ENCODE results near the gene PLXNA2.

DNA sequence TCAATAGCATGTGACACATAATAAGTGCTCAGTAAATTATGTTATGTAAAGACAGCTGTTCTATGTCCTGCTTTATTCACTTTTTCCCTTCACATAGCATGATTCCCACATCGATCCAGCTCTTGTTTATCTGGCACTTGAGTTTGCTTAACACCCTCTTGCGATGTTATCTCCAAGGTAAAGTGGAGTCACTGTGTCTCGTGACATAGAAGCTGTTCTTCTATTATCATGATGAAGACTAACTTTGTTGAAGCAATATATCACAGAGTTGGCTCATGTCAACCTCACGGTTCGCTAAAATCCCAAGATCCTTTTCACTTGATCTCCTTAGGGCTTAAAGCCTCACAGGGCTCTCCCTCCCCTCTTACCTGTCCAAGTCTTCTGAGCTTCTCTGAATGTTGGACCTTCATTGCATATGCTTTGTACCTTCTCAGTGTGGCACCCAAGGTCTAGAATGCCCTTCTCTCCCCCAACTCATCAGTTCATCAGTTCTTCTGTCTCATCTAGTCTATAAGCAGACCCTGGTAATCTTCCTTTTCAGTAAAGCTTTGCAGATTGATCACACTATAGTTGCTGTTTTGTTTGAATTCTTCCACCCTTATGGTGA lies 38.0 kb downstream of the PLXNA2 start:
- TF ChIP-seq, protein P1, sequence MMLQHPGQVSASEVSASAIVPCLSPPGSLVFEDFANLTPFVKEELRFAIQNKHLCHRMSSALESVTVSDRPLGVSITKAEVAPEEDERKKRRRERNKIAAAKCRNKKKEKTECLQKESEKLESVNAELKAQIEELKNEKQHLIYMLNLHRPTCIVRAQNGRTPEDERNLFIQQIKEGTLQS (IDR thresholded peaks at IDR 0.05): no peak
- no peak for TF ChIP-seq POLR2AphosphoS5 (IDR thresholded peaks at IDR 0.05; ENCODE audit: low read depth, low read length)
- TF ChIP-seq, protein P2, sequence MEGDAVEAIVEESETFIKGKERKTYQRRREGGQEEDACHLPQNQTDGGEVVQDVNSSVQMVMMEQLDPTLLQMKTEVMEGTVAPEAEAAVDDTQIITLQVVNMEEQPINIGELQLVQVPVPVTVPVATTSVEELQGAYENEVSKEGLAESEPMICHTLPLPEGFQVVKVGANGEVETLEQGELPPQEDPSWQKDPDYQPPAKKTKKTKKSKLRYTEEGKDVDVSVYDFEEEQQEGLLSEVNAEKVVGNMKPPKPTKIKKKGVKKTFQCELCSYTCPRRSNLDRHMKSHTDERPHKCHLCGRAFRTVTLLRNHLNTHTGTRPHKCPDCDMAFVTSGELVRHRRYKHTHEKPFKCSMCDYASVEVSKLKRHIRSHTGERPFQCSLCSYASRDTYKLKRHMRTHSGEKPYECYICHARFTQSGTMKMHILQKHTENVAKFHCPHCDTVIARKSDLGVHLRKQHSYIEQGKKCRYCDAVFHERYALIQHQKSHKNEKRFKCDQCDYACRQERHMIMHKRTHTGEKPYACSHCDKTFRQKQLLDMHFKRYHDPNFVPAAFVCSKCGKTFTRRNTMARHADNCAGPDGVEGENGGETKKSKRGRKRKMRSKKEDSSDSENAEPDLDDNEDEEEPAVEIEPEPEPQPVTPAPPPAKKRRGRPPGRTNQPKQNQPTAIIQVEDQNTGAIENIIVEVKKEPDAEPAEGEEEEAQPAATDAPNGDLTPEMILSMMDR (IDR thresholded peaks at IDR 0.05 in 2 of 3, conservative IDR thresholded peaks at IDR 0.05 in 1 of 3; ENCODE audit: borderline replicate concordance in 1 of 3, insufficient read depth in 1 of 3, low read depth in 2 of 3, low read length in 2 of 3): no peak
- no peak for TF ChIP-seq YY1 (IDR thresholded peaks at IDR 0.05; ENCODE audit: extremely low read depth, insufficient replicate concordance, low read depth, low read length)
- TF ChIP-seq EGR1 (IDR thresholded peaks at IDR 0.05; ENCODE audit: low read depth): no peak
- no peak for TF ChIP-seq SIN3A (IDR thresholded peaks at IDR 0.05; ENCODE audit: low read depth)
- no peak for TF ChIP-seq CEBPB (IDR thresholded peaks at IDR 0.05; ENCODE audit: low read depth)

All from HCT116 (cell line).